TTC549 (cell line): Measurements from ENCODE around the gene PTPRN2.
"Not testable (repeated sequence)": the region's sequence is repeated elsewhere in the genome, so short reads cannot be mapped to it uniquely, and the experiment has no call there.

ENCODE experiments used
- FAIRE-seq: peaks from 2 replicates; lab custom pipeline; 2012; peaks lifted over from hg19 to GRCh38; lab: Jason Lieb, UNC

Gene PTPRN2

GRCh38 chr7:158262284-158263109 is 325.1 kb downstream of the PTPRN2 start:
- no peak for FAIRE-seq

GRCh38 chr7:158261362-158262235 is 326.0 kb downstream of the PTPRN2 start:
- no peak for FAIRE-seq

GRCh38 chr7:158260567-158261361 is 326.9 kb downstream of the PTPRN2 start:
- FAIRE-seq, result no peak

- no peak for FAIRE-seq
Measured at GRCh38 chr7:158259671-158260418, 327.8 kb downstream of the PTPRN2 start.

- no peak for FAIRE-seq
Measured at GRCh38 chr7:158259141-158259540, 328.5 kb downstream of the PTPRN2 start.

- no peak for FAIRE-seq
Measured at GRCh38 chr7:158258411-158259130, 329.1 kb downstream of the PTPRN2 start.

GRCh38 chr7:158257516-158258410 is 329.9 kb downstream of the PTPRN2 start:
- no peak for FAIRE-seq

- no peak for FAIRE-seq
Measured at GRCh38 chr7:158257001-158257400, 330.6 kb downstream of the PTPRN2 start.

GRCh38 chr7:158256091-158256816 is 331.4 kb downstream of the PTPRN2 start:
- no peak for FAIRE-seq

- no peak for FAIRE-seq
Measured at GRCh38 chr7:158255558-158255957, 332.1 kb downstream of the PTPRN2 start.

GRCh38 chr7:158255156-158255555 is 332.5 kb downstream of the PTPRN2 start:
- no peak for FAIRE-seq

- not testable (repeated sequence) for FAIRE-seq
Measured at GRCh38 chr7:158253670-158254045, 334.0 kb downstream of the PTPRN2 start.

GRCh38 chr7:158252837-158253669 is 334.6 kb downstream of the PTPRN2 start:
- no peak for FAIRE-seq

GRCh38 chr7:158252081-158252836 is 335.4 kb downstream of the PTPRN2 start:
- FAIRE-seq, result no peak

GRCh38 chr7:158251061-158251965 is 336.3 kb downstream of the PTPRN2 start:
- no peak for FAIRE-seq

GRCh38 chr7:158249692-158250091 is 337.9 kb downstream of the PTPRN2 start:
- no peak for FAIRE-seq

GRCh38 chr7:158248816-158249215 is 338.8 kb downstream of the PTPRN2 start:
- FAIRE-seq, result no peak
